Testis (tissue), 3 donors: ENCODE results near the gene TNNT2. TPM values are rescaled to one million over a fixed set of nuclear protein-coding genes. Genes with fewer than 3 reads are reported as not detected.

ENCODE experiments used
- DNase-seq: peaks from one replicate; pipeline ENCODE4 v3.0.0-alpha.2; 2019
- H3K27ac ChIP-seq, 2 donors: fragments of 200-600 bp; sonication (generic); one replicate each; pipeline ENCODE4 v1.5.1; 2019
- H3K27me3 ChIP-seq: fragments of 200-600 bp; sonication (generic); one replicate; pipeline ENCODE4 v1.5.1; 2019
- H3K36me3 ChIP-seq: fragments of 200-600 bp; sonication (generic); one replicate; pipeline ENCODE4 v1.5.1; 2017; ENCODE audit warnings: low read depth; ENCODE audit errors: missing control alignments
- H3K4me1 ChIP-seq: fragments of 200-600 bp; sonication (generic); one replicate; pipeline ENCODE4 v1.5.1; 2019
- H3K4me3 ChIP-seq, 2 donors: fragments of 200-600 bp; sonication (generic); one replicate each; pipeline ENCODE4 v1.5.1; 2017 to 2019
- H3K9me3 ChIP-seq: fragments of 200-600 bp; sonication (generic); one replicate; pipeline ENCODE4 v1.5.1; 2017
- CTCF ChIP-seq, 3 experiments: fragments of 450-650 bp in 2 of 3; fragments of 200-600 bp in 1 of 3; sonication (generic) in 1 of 3; IDR thresholded peaks; one replicate each; pipeline ENCODE4 v1.5.1; 2016 to 2019; ENCODE audit warnings: antibody characterized with exemption in 3 of 3, mild to moderate bottlenecking in 2 of 3, moderate library complexity in 1 of 3
- POLR2A ChIP-seq: fragments of 450-650 bp; IDR thresholded peaks from one replicate; pipeline ENCODE4 v1.6.1; 2017; ENCODE audit warnings: antibody characterized with exemption, mild to moderate bottlenecking, moderate library complexity
- WGBS, 2 donors: methylation state at CpG; one replicate each; pipeline ENCODE4 v1.1.5; 2018; 5-methylcytosine and 5-hydroxymethylcytosine counted together
- intact Hi-C: fragments of 100-400 bp; cut with DNase I; formaldehyde crosslinking; loops from one replicate; pipeline ENCODE4 v1.15.1; 2023; ENCODE audit warnings: low total_unique reads
- polyA plus RNA-seq: library from polyadenylated mRNA; stranded (reverse); fragments of 350-450 nt; fragmentation: Illumina TruSeq; extraction: RNeasy Lipid Tissue Mini Kit (QIAGEN cat#74804); gene quantifications from one replicate; pipeline ENCODE4 v1.2.3, GENCODE V29; 2014; ENCODE audit warnings: low read depth, low replicate concordance; ENCODE audit not compliant: insufficient read depth
- total RNA-seq, 2 donors: library from RNA; depleted of rRNA; stranded (reverse); fragments of >200 nt; gene quantifications; one replicate each; pipeline ENCODE4 v1.2.3, GENCODE V29; 2016

The TNNT2 gene
- total and polyA plus RNA-seq, 3 donors from 2014 or later = 0.79 to 2.7 (median 1.1) TPM

- TF ChIP-seq CTCF (IDR thresholded peaks at IDR 0.05) = no peak
- TF ChIP-seq POLR2A = no peak
- H3K36me3 ChIP-seq = no peaks in the 10 kb centered on the region
- no peaks in the 10 kb centered on the region for H3K27me3 ChIP-seq
- H3K4me3 ChIP-seq = no peak overlapping the region
- no peak overlapping the region for H3K27ac ChIP-seq
- WGBS, 2 donors = 42 to 78% methylated on average over 4 of the region's 4 CpGs
- intact Hi-C loops = no loop called here
- no peaks in the 10 kb centered on the region for H3K9me3 ChIP-seq
- no peak for DNase-seq
- H3K4me1 ChIP-seq = no peaks in the 10 kb centered on the region
Measured at GRCh38 chr1:201354901-201355295, 22.6 kb downstream of the TNNT2 start.

- H3K4me3 ChIP-seq = no peak overlapping the region
- intact Hi-C loops = no loop called here
- no peak overlapping the region for H3K27ac ChIP-seq
- WGBS, 2 donors = 93 to 100% methylated on average over 7 to 9 of the region's 9 CpGs
- no peaks in the 10 kb centered on the region for H3K27me3 ChIP-seq
- H3K36me3 ChIP-seq = no peaks in the 10 kb centered on the region
- TF ChIP-seq POLR2A (no peak), CTCF (IDR thresholded peaks at IDR 0.05) (no peak)
- H3K4me1 ChIP-seq = no peaks in the 10 kb centered on the region
- no peaks in the 10 kb centered on the region for H3K9me3 ChIP-seq
- no peak for DNase-seq
Measured at GRCh38 chr1:201354151-201354900, 23.2 kb downstream of the TNNT2 start.

- DNase-seq = no peak
- H3K4me1 ChIP-seq = no peaks in the 10 kb centered on the region
- intact Hi-C loops = no loop called here
- H3K27me3 ChIP-seq = no peaks in the 10 kb centered on the region
- 93 to 97% methylated on average over 12 to 13 of the region's 13 CpGs for WGBS, 2 donors
- no peak overlapping the region for H3K4me3 ChIP-seq
- H3K36me3 ChIP-seq = no peaks in the 10 kb centered on the region
- no peak for TF ChIP-seq POLR2A
- TF ChIP-seq CTCF (IDR thresholded peaks at IDR 0.05) = no peak
- H3K27ac ChIP-seq = no peak overlapping the region
- H3K9me3 ChIP-seq = no peaks in the 10 kb centered on the region
Measured at GRCh38 chr1:201353186-201353940, 24.1 kb downstream of the TNNT2 start.

GRCh38 chr1:201351617-201352016 is 25.9 kb downstream of the TNNT2 start:
- no peaks in the 10 kb centered on the region for H3K9me3 ChIP-seq
- no peak for DNase-seq
- no peak overlapping the region for H3K27ac ChIP-seq
- no peaks in the 10 kb centered on the region for H3K27me3 ChIP-seq
- H3K4me3 ChIP-seq = no peak overlapping the region
- no peaks in the 10 kb centered on the region for H3K4me1 ChIP-seq
- H3K36me3 ChIP-seq = no peaks in the 10 kb centered on the region
- TF ChIP-seq POLR2A = no peak
- no peak for TF ChIP-seq CTCF (IDR thresholded peaks at IDR 0.05)
- intact Hi-C loops = no loop called here
